ENCODE results near the gene SLC51A.
A peak's percentile ranks its signal among the peaks of the same experiment; 100 is the strongest.
"Not testable (repeated sequence)": the region's sequence is repeated elsewhere in the genome, so short reads cannot be mapped to it uniquely, and the experiment has no call there.

The SLC51A gene

GRCh38 chr3:196193133-196193735, 23.1 kb upstream of the SLC51A start:
- no peak for DNase-seq (ENCODE audit: low read depth in 2 of 3, low spot score in 2 of 3)

- no peak for DNase-seq (ENCODE audit: low read depth in 2 of 3, low spot score in 2 of 3)
Measured at GRCh38 chr3:196193736-196194541, 22.4 kb upstream of the SLC51A start.

- no peak for DNase-seq (ENCODE audit: low read depth in 2 of 3, low spot score in 2 of 3)
Measured at GRCh38 chr3:196194542-196194915, 21.8 kb upstream of the SLC51A start.

GRCh38 chr3:196195664-196196265, 20.6 kb upstream of the SLC51A start:
- no peak for DNase-seq (ENCODE audit: low read depth in 2 of 3, low spot score in 2 of 3)

- DNase-seq (ENCODE audit: low read depth in 2 of 3, low spot score in 2 of 3), result no peak
Measured at GRCh38 chr3:196197524-196197923, 18.8 kb upstream of the SLC51A start.

GRCh38 chr3:196198081-196198675, 18.2 kb upstream of the SLC51A start:
- no peak for DNase-seq (ENCODE audit: low read depth in 2 of 3, low spot score in 2 of 3)

GRCh38 chr3:196198771-196199753, 17.3 kb upstream of the SLC51A start:
- DNase-seq (ENCODE audit: low read depth in 2 of 3, low spot score in 2 of 3), result no peak

GRCh38 chr3:196202516-196202970, 13.8 kb upstream of the SLC51A start:
- DNase-seq (ENCODE audit: low read depth in 2 of 3, low spot score in 2 of 3), result no peak

GRCh38 chr3:196203846-196204245, 12.5 kb upstream of the SLC51A start:
- DNase-seq (ENCODE audit: low read depth in 2 of 3, low spot score in 2 of 3), result no peak

GRCh38 chr3:196205442-196206205, 10.7 kb upstream of the SLC51A start:
- not testable (repeated sequence) for DNase-seq (ENCODE audit: low read depth in 2 of 3, low spot score in 2 of 3)

- no peak for DNase-seq (ENCODE audit: low read depth in 2 of 3, low spot score in 2 of 3)
Measured at GRCh38 chr3:196207159-196207832, 9.0 kb upstream of the SLC51A start.

- peak in 1 of 3 experiments; percentile 44 for DNase-seq (ENCODE audit: low read depth in 2 of 3, low spot score in 2 of 3)
Measured at GRCh38 chr3:196207833-196208607, 8.3 kb upstream of the SLC51A start.

- no peak for DNase-seq (ENCODE audit: low read depth in 2 of 3, low spot score in 2 of 3)
Measured at GRCh38 chr3:196208942-196209695, 7.2 kb upstream of the SLC51A start.

- not testable (repeated sequence) for DNase-seq (ENCODE audit: low read depth in 2 of 3, low spot score in 2 of 3)
Measured at GRCh38 chr3:196209944-196210672, 6.2 kb upstream of the SLC51A start.

GRCh38 chr3:196210673-196211556, 5.4 kb upstream of the SLC51A start, which contains the start of gene ZDHHC19:
ZDHHC19 (minus strand) TSS chr3:196211400; CDS start chr3:196211315, 85 bp downstream.
- DNase-seq (ENCODE audit: low read depth in 2 of 3, low spot score in 2 of 3), result no peak

Data from activated CD8-positive, alpha-beta memory T cell treated with anti-CD3 and anti-CD28 coated beads for 48 hours (primary cell).